ENCODE data around the gene HRAS.
A peak's percentile ranks its signal among the peaks of the same experiment; 100 is the strongest.

HRAS gene

DNA sequence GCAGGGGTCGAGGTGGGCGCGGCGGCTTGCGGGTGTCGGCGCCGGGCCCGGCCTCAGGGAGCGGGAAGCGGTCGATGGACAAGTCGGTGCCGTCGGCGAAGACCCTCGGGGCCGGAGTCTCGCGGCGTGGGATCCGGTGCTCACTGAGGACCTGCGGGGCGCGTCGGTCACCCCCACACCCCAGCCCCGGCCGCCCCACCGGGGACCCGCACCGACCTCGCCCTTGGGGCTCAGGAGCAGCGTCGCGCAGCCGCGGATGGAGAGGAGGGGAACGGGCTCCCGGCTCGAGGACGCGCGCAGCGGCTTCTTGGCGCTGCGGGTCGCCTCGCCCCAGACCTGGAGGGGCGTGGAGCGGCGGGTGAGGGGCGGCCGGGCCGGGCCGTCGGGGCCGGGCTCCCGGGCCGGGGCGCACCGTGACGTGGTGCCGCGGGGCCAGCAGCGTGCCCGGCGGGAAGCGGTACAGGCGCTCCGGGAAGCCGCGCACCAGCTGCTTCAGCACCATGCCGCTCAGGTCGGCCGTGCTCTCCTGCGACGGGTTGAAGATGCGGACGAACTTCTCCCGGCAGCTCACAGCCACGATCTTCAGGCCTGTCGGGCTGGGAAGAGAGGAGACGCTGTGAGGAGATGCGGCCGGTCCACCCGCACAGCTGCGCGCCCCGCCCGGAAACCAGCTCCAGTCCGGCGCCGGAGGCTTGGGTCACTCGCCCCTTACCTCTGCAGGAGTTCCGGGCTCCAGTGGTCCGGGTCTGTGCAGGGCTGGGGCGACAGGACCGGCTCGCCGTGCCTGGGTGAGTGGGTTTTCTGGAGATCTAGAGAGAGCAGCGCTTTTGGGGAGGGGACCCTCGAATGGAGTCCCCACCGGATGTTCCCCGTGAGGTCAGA lies 20.6 kb upstream of the HRAS start:
- peak; percentile 48 for DNase-seq (ENCODE audit: low read depth)
- H3K4me3 ChIP-seq (ENCODE audit: low read length), result no peak overlapping the region
- TF ChIP-seq, protein P1, sequence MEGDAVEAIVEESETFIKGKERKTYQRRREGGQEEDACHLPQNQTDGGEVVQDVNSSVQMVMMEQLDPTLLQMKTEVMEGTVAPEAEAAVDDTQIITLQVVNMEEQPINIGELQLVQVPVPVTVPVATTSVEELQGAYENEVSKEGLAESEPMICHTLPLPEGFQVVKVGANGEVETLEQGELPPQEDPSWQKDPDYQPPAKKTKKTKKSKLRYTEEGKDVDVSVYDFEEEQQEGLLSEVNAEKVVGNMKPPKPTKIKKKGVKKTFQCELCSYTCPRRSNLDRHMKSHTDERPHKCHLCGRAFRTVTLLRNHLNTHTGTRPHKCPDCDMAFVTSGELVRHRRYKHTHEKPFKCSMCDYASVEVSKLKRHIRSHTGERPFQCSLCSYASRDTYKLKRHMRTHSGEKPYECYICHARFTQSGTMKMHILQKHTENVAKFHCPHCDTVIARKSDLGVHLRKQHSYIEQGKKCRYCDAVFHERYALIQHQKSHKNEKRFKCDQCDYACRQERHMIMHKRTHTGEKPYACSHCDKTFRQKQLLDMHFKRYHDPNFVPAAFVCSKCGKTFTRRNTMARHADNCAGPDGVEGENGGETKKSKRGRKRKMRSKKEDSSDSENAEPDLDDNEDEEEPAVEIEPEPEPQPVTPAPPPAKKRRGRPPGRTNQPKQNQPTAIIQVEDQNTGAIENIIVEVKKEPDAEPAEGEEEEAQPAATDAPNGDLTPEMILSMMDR (IDR thresholded peaks at IDR 0.05; ENCODE audit: insufficient read depth, low read depth, low read length, missing control alignments), result no peak

DNA sequence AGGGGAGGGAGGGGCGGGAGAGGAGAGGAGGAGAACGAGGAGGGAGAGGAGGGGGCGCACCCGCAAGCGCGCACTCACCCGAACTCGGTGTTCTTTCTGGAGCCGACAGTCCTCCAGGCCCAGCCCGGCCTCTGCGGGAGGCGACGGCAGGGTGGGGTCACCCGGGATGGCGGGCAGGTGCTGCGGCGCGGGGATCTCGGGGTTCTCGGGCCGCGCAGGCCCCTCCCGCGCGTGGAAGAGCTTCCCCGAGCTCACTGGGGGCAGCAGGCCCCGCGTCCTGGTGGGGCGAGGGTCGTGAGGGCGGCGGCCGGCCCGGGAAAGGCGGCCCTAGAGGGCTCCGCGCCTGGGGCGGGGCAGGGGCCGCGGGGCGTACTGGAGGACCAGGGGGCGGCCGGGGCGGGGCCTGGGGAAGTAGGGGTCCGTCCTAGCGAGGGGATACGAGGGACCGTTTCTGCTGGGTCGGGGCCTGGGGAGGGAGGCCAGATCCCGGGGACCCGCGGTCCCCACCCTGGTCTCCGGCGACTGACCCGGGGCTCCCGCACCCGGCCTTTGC lies 19.9 kb upstream of the HRAS start:
- no peak for DNase-seq (ENCODE audit: low read depth)
- peak overlapping the region; percentile 14 for H3K4me3 ChIP-seq (ENCODE audit: low read length)
- TF ChIP-seq, protein P1 (IDR thresholded peaks at IDR 0.05; ENCODE audit: insufficient read depth, low read depth, low read length, missing control alignments), result no peak

DNA sequence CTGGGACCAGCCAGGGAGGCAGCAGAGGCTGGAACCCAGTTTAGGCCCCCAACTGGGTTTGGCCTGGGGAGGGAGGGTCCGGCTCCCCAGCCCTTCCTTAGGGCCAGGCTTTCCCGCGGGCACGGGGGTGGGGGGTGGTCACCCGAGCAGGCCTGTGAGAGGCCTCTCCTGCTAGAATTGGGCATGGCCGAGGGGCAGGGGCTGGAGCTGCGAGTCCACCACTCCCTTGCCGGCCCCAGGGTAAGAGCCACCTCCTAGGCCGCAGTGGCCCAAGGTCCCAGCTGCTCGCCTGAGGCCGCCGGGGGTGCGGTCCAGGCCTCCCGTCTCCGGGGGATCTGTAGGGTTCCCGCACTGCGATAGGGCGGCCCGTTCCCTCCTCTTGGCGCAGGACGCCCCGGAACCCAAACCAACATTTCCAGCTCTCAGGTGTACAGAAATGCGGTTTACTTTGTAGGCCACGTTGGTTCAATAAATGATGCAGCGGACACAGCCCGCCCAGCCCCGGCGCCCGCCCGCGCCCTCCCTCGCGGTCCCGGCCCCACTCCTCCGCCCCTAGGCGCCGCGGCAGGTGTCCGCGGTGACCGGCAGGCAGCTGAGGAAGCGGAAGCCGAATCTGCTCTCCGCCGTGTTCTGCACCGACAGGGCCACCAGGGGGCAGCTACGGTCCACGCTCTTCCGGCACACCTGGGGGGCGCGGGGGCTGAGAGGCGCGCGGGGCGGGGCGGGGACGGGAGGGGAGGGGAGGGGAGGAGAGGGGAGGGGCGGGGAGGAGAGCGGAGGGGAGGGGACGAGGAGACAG lies 19.3 kb upstream of the HRAS start:
- TF ChIP-seq, protein P1 (IDR thresholded peaks at IDR 0.05; ENCODE audit: insufficient read depth, low read depth, low read length, missing control alignments), result peak; percentile 53
- H3K4me3 ChIP-seq (ENCODE audit: low read length), result peak overlapping the region; percentile 25
- peak; percentile 71 for DNase-seq (ENCODE audit: low read depth)

DNA sequence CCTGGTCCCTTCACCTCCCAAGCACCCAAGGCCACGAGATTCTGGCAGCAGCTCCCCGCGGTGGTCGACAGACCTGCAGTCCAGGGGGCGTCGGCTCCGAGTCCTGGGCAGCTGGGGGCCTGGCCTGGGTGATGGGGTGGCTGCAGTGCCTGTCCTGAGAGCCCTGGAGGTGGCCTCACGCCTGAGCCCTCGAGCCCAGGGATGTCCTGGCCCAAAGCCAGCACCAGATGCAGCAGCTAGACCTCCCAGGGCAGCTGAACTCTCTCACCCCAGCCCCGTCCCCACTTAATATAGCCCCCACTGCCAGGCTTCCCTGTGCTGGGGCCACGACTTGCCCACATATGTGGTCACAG lies 18.6 kb upstream of the HRAS start:
- H3K4me3 ChIP-seq (ENCODE audit: low read length), result no peak overlapping the region
- no peak for DNase-seq (ENCODE audit: low read depth)
- TF ChIP-seq, protein P1 (IDR thresholded peaks at IDR 0.05; ENCODE audit: insufficient read depth, low read depth, low read length, missing control alignments), result no peak

DNA sequence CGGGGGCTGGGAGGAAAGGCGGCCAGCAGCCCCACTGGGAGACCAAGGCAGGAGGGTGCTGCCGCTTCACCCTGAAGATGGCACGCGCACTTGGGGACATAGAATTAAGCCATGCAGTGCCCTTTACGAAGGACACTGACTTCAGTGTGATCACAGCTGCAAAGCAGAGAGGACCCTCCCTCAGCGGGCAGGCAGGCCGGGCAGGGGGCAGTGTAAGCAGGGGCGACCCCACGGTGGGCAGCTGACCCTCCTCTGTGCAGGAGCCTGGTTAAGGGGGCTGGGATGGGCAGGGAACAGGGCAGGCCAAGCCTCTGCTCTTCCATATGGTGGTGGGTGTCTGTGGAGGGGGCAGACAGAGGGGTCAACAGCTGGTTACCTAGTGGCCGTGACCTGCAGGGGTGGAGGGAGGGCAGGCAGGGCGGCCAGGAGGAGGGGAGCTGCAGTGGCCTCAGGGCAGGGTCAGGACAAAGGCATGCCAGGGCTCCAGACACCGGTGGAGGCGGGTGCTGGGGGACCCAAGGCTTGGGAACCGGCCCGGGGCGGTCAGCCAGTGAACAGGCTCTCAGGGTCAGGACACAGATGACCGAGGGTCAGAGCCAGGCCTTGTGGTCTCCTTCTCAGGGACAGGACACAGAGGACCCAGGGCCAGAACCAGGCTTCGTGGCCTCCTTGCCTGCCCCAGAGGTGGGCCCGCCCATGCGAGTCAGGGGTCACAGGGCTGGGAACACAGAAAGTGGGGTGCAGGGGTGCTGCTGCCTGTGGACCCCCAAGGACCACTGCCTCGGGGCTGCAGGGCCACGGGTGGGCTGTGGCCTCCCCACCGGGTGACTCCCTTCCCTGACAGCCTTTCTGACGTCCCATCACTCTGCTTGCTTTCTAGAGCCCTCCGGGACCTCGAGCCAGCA lies 18.0 kb upstream of the HRAS start:
- no peak for DNase-seq (ENCODE audit: low read depth)
- no peak overlapping the region for H3K4me3 ChIP-seq (ENCODE audit: low read length)
- TF ChIP-seq, protein P1 (IDR thresholded peaks at IDR 0.05; ENCODE audit: insufficient read depth, low read depth, low read length, missing control alignments), result no peak

DNA sequence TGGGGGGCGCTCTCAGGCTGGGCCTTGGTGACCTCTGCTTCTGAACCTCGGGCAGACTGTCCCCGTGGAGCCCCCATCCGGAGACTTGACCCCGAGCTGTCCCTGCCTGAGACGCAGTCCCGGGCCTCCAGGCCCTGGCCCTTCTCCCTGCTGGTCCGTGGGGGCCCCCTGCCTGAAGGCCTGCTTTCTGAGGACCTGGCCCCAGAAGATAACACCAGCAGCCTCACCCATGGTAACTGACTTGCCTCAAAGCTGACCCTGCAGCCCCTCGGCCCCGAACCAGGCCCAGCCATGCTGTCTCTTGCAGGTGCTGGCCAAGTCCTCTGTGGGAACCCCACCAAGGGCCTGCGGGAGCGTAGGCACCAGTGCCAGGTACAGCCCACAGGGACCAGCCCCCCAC lies 16.2 kb upstream of the HRAS start:
- TF ChIP-seq, protein P1 (IDR thresholded peaks at IDR 0.05; ENCODE audit: insufficient read depth, low read depth, low read length, missing control alignments), result no peak
- no peak for DNase-seq (ENCODE audit: low read depth)
- no peak overlapping the region for H3K4me3 ChIP-seq (ENCODE audit: low read length)
